HG03196 (cell line): ENCODE results near the gene CORO2A.

Source experiments
- ATAC-seq: cut with Tn5 transposase; IDR thresholded peaks from one replicate; pipeline ENCODE4 v1.9.1; 2021; ENCODE audit not compliant: unreplicated experiment

The CORO2A gene, protein sequence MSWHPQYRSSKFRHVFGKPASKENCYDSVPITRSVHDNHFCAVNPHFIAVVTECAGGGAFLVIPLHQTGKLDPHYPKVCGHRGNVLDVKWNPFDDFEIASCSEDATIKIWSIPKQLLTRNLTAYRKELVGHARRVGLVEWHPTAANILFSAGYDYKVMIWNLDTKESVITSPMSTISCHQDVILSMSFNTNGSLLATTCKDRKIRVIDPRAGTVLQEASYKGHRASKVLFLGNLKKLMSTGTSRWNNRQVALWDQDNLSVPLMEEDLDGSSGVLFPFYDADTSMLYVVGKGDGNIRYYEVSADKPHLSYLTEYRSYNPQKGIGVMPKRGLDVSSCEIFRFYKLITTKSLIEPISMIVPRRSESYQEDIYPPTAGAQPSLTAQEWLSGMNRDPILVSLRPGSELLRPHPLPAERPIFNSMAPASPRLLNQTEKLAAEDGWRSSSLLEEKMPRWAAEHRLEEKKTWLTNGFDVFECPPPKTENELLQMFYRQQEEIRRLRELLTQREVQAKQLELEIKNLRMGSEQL

DNA sequence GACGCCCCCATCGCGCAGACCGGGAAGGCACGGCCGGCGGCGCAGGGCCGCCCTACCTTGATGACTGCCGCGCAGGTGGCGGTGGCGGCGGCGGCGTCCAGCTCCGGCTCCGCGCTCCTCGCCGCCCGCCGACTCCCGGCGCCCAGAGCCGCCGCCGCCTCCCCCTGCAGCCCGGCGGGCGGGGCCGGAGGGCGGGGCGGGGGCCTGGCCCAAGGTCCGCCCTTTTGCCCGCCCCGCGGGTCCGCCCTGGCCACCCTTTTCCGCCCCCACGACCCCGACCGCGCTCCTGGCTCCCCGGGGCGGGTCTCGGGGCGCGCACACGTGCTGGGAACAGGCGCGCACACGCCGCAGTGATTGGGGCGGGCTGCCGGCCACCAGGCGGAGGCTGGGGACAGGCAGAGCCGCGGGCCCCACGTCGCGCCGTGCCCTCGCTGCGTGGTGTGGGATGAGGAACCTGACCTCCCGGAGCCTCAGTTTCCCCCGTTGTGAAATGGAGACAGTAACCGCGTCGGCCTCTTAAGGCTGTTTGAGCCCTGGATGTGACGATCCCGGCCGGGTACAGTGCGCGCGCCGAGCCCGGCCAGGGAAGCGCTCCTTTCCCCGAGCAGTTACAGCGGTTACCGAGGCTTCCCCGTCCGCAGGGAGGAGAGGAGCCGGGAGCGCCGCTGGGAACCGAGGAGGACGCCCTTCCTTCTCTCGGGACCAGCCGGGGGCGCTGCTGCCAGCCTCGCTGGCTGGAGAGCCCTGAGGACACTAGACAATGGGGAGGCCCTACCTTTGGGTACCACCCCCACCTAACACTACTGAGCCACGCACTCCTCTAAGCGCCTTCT lies at the start of gene CORO2A:
Gene CORO2A (minus strand): TSS at position 135 of the 833 bp plus-strand sequence. CDS start 34,977 bp downstream, outside the sequence.
- no peak for ATAC-seq

DNA sequence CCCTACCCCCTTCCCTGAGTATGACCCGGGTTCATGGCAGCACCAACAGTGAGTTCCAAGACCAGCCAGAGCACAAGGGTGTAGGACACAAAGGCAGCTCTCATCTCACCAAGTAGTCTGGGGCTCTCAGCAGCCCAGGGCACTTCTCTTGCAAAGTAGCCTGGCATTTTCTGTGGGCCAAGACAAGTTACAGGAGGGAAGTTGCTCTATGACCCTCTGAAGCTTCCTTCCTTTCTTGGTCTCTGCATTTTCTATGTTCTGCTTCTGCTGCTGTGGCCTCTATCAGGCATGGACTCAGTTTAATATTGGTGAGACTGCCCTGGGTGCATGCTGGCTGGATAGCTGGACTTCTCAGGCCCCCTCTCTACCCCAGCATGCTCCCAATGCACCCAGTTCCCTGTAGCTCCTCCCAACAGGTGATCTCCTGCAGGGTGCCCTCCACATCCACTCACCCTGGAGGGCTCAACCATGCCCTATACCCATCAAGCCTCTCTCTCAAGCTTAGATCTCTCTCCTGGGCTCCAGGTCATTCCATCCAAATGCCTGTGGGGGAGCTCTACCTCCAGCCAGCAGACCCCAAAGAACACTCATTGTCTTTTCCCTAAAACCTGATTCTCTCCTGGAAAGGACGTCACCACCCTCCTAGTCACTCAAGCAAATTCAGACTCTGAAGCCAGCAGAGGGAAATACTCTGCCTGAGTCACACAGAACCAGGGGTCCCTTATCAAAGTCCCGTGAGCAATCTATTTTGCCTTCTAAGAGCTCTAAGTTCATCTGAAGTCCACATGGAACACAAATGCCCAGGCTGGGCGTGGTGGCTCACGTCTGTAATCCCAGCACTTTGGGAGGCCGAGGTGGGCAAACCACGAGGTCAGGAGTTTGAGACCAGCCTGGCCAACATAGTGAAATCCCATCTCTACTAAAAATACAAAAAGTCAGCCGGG lies 49.2 kb upstream of the CORO2A start:
- ATAC-seq = no peak

DNA sequence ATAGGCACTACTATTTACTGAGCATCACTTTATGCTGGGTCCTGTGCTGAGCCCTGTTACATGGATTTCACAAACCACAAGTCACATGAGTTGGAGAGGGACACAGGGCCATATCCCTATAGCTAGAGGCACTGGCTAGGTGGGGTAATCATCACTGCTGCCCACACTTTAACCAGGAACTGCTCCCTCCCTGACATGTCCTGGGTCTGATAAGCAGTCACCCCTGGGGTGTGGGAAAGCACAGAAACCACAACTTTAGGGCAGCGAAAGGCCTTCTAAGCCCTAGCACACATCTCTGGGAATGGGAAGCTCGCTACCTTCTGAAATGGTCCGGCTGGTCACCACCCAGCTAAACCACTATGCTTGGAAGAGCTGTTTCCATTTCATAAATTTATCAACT lies 48.0 kb upstream of the CORO2A start:
- no peak for ATAC-seq

DNA sequence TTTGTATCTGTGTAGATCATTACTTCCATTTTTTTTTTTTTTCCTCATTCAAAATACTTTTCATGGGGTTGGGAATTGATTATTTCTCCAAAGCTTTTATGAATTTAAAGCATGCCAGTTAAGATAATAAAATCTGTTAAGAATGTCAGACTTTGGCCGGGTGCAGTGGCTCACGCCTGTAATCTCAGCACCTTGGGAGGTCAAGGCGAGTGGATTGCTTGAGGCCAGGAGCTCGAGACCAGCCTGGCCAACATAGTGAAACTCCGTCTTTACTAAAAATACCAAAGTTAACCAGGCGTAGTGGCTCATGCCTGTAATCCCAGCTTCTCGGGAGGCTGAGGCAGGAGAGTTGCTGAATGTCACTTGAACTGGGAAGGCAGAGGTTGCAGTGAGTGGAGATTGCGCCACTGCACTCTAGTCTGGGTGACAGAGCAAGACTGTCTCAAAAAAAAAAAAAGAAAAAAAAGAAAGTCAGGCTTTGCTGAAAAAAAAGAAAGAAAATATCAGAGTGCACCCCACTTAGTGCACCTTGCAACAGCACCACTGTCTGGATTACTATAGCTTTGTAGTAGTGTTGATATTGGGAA lies 44.6 kb upstream of the CORO2A start:
- ATAC-seq = no peak

DNA sequence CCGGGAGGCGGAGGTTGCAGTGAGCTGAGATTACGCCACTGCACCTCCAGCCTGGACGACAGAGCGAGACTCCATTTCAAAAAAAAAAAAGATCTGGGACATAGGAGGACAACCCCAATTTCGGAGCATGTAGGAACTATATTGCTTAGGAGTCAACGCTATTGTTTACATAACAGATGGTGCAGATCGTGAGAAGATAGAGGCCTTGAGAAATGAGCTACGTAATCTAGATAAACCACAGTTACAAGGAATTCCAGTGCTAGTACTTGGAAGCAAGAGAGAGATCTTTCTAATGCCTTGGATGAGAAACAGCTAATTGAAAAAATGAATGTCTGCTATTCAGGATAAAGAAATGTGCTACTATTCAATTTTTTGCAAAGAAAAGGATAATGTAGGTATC lies 42.7 kb upstream of the CORO2A start:
- no peak for ATAC-seq

DNA sequence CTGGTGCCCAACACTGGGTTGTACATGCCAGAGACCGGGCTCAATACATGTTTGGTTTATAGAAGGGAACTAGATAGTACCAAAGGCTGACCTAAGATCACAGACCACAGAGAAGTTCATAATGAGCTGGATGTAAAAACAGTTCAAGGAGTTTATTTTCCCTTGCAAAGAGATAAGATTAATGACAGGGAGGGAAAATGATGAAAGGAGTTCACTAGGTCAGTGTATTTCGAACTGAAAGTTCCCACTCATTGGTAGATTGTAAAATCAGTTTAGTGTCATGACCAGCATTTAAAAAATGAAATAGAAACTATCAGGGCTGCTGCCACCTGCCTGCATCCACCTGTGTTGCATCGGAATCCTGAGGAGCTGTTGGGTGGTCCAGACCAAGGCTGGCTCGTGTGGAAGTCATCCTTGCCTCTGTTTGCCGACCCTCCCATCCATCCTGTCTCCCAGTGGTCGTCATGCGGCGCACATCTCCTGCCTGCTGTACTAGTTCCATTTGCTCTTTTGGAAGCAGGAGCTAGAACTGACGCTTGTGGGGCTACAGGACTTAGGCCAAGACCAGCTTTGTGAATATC lies 41.9 kb upstream of the CORO2A start:
- ATAC-seq = no peak

DNA sequence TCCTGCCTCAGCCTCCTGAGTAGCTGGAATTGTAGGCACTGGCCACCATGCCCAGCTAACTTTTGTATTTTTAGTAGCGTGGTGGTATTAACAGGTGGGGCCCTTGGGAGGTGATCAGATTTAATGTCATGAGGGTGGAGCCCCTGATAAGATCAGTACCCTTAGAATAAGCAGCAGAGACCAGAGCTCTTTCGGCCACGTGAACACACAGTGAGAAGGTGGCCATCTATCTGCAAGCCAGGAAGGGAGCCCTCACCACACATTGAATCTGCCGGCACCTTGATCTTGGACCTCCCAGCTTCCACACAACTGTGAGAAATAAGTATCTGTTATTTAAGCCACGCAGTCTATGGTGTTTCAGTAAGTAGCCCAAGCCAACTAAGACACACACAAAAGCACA lies 40.5 kb upstream of the CORO2A start:
- no peak for ATAC-seq

DNA sequence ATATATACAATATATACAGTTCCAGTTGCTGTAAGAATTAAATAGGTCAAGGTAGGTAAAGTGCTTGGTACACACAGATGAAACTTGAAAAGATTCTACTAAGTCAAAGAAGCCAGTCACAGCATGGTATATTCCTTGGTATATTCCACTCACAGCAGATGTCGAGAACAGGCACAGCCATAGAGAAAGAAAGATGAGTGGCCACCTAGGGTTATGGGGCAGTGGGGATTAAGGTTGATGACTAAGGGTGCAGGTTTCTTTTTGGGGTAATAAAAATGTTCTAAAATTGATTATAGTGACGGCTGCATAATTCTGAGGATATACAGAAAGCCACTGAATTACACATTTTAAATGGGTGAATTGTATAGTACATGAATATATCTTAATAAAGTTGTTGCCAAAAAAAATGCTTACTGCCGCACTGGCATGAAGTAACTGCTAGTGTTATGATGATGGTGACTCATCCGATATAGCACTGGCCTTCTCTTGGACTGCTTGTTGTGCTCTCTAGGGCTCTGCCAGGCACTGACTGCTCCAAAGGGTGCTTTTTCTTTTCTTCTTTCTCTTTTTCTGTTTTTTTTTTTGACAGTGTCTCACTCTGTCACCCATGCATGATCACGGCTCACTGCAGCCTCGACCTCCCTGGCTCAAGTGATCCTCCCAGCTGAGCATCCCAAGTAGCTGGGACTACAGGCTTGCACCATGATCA lies 39.5 kb upstream of the CORO2A start:
- ATAC-seq = no peak

DNA sequence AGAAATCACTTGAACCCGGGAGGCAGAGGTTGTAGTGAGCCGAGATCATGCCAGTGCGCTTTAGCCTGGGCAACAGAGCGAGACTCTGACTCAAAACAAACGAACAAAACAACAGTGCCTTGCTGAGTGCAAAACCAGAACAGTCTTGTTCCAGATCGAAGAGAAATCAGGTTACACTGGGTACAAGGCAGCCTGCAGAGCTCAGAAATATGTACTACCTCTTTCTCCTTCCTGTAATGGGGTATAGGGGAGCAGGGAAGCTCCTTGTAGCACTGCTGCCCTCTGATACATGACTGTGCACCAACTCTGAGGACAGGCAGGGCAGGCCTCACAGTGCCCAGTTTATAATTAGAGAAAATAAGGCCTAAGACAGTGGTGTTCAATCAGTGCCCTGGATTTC lies 38.4 kb upstream of the CORO2A start:
- ATAC-seq = no peak

DNA sequence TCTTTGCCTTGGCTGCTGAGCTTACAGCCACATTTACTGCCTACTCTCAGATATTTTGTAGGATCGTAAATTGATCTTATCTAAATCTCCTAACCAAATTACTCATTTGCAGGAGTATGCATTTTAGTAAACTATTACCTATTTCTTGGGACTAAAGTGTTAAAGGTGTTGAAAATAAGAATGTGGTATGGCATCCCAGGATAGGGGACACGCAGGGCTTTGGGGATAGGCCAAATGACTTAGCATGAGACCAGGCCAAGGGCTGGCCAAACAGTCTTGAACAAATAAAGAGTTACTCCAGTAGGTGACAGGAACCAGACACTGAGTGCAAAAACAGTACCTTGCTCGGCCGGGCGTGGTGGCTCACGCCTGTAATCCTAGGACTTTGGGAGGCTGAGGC lies 37.9 kb upstream of the CORO2A start:
- ATAC-seq = no peak

DNA sequence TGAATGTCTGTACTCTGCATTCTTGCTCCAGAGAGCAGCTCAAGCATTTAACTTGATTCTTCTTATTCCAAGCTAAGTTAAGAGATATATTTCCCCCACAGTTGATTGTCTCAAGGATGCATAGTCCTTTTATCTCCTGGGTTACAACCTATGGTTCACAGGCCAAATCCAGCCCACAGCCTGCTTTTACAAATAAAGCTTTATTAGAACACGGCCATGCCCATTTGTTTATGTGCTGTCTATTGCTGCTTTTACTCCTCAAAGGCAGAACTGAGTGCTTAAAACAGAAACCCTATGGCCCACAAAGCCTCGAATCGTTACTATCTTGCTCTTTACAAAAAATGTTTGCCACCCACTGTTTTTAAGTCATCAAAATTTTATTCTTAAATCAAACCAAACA lies 37.2 kb upstream of the CORO2A start:
- no peak for ATAC-seq

DNA sequence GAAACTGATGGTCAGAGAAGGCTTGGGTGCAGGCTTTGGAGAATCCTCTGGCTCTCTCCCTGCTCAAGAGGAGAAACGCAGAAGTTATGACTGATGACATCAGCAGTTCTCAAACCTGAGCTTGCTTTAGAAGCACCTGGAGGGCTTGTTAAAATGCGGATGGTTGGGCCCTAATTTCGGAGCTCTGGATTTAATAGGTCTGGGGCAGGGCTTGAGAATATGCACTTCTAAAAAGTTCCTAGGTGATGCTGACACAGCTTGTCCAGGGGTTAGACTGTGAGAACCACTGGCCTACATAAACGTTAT lies 36.6 kb upstream of the CORO2A start:
- no peak for ATAC-seq

DNA sequence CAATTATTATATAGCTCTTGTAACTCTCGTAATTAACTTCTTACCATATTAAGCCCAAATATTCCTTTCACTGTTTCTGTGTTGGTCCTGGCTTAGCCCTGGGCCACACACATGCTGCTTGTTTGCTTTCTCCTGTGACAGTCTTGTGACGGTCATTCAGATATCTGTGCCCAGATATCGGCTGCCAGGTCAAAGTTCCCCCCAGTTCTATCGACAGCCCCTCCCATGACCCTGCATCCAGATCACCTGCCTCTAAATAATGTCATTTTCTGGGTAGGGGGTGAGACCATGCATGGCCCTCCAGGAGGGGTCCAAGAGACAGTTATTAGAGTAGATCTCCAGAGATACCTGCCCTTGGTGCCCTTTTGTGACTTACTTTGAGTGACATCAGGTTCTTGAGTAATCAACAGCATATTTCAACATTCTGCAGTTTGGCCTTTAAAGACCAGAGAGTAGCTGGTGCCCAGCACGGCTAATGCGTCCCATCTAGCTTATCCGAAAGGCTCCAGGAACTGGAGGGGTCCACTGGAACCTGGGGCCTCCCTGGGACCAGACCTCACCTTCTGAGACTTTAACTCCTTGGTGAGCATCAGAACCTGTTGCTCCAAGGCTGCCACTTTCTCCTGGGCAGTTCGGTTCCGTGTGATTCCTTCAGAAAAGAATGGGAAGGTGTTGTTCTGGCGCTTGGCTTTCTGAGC lies 36.1 kb upstream of the CORO2A start:
- no peak for ATAC-seq

DNA sequence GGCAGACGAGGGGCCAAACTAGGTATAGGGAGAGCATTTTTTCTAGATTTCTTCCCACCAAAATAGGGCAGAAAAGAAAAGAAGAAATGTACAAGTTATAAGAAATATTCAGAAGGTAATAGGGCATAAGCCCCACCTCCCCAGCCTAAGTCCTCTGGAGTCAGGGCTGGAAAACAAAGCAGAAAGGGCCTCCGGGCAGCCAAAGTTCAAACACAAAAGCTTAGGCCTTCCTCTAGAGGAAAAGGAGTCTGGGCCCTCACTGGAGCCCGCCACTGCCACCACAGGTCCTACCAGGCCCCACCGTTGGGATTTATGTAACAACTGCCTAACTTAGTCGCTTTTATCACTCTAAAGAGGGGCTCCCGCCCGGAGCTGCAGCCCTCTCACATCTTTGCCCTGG lies 35.4 kb upstream of the CORO2A start:
- no peak for ATAC-seq

DNA sequence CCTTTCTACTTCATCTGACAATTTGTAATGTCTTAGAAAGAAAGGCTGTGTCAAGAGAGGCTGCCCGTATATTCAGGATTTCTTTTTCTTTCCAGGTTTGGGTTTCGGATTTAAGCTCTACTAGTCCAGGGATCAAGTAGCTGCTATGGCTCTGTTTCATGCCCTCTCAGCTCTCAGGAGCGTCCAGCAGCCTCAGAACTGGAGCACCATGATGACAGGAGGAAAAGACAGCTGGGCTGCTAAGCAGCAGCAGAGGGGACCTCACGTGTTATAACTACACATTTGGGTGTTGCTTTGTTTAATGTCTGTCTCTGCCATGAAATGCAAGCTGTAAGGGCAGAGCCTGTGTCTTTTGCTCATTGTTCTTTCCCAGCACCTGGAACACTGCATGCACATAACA lies 34.5 kb upstream of the CORO2A start:
- ATAC-seq = no peak

DNA sequence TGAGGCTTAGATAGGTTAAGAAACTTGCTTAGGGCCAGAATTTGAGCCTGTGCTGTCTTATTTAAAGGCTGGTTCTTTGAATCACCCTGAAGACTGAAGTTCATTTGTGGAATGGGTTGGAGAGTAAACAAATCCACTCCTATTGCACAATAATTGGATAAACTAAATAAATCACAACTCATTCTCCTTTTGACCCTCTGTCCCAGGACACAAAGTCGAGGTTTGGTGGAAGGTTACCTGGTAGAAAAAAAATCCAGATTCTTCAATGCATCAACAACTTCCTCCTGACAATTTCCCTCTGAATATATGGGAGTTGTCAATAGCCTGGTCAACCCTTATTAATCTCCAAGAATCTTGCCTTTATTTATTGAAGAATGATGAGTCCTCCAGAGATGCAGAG lies 34.1 kb upstream of the CORO2A start:
- ATAC-seq = no peak

DNA sequence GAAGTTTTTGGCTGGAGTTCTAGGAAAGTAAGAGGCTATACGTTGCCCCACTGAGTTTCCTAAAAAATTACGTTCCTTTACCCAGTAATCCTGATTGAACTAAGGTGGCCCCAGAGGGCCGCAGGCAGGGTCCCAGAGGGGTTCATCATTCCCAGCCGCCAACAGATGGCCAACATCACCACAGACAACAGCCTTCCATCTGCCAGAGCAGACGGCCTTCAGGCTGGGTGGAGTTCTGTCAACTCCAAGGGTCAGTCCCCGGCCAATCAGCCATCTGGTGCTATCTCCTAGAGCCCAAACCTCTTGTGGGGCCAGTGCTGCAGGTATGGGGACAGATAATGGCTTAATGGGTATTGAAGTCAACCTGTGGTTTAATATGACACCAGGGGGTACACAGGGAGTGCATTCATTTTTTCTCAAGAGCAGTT lies 32.6 kb upstream of the CORO2A start:
- no peak for ATAC-seq

DNA sequence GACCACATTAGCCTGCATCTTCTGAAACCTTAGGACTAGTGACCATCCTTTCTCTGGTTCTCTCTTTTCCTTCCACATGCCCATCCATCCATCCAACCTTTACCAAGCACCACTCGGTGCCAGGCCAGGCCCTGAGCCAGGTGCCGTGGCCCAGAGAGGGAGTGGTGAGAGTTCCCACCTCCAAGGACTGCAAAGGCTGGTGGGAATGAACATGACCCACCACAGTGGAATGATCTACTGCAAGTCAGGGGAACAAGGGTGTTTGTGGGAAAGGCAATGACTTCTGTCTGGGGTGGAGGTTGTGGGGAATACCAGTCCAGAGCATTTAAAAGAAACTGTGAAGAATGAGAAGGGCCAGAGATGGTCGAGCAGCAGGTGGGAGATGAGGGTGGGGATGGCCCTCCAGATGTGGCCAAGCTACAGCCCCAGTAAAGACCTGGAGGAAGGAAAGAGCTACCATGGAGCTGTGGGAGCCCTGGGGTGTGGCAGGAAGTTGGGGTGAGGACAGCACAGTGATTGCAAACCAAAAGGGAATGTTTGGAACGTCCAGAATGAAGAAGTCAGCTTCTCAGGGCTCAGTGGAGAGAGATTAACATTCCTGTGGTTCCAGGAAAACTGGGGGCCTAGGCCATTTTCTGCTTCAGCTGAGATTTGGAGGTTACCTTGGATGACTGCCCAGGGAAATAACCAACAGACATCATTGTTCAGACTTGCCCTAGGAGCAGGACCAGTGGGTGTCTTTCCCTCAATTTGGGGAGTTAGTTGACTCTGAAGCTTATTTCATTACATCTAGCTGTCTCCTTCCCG lies 30.7 kb upstream of the CORO2A start:
- ATAC-seq = no peak
